ENCODE results near the gene PSTK. TPM values are rescaled to one million over a fixed set of nuclear protein-coding genes. Genes with fewer than 3 reads are reported as not detected.

PSTK gene
- 1 to 10 TPM; 2.5 to 3.0 (median 2.6) TPM for total RNA-seq

GRCh38 chr10:122980209-122981065 lies at the start of gene PSTK:
PSTK (plus strand) TSS chr10:122980401; CDS start chr10:122980480, 79 bp downstream.
- intact Hi-C loops (cut with DNase I), result no loop called here
- no peaks in the 10 kb centered on the region for H3K36me3 ChIP-seq
- no peaks in the 10 kb centered on the region for H3K9me3 ChIP-seq
- peak within 1 kb of the TSS; percentile 89 to 98 (median 96) for H3K27ac ChIP-seq
- DNase-seq, result peak; percentile 51
- peaks cover 7 to 22% (median 8%) of the 10 kb centered on the region in 3 donors for H3K4me1 ChIP-seq
- peak within 1 kb of the TSS; percentile 58 to 85 (median 80) for H3K4me3 ChIP-seq
- H3K27me3 ChIP-seq, result no peaks in the 10 kb centered on the region
- 4 to 6% methylated on average over 6 to 9 of the region's 73 CpGs for WGBS, 2 donors
- peak; percentile 93 to 99 (median 98) for TF ChIP-seq CTCF (IDR thresholded peaks at IDR 0.05)
- peak in 2 of 4 donors; percentile 48 to 53 for TF ChIP-seq POLR2A (IDR thresholded peaks at IDR 0.05)

- DNase-seq, result no peak
- H3K4me3 ChIP-seq, result no peak overlapping the region
- WGBS, 2 donors, result 73 to 92% methylated on average over 6 of the region's 6 CpGs
- H3K36me3 ChIP-seq, result peaks cover 0 to 17% (median 0%) of the 10 kb centered on the region in 3 donors
- TF ChIP-seq POLR2A (IDR thresholded peaks at IDR 0.05) (no peak), CTCF (IDR thresholded peaks at IDR 0.05) (no peak)
- H3K9me3 ChIP-seq, result no peaks in the 10 kb centered on the region
- no peaks in the 10 kb centered on the region for H3K4me1 ChIP-seq
- no peak overlapping the region for H3K27ac ChIP-seq
- intact Hi-C loops (cut with DNase I), result no loop called here
- no peaks in the 10 kb centered on the region for H3K27me3 ChIP-seq
Measured at GRCh38 chr10:122931088-122931906, 48.9 kb upstream of the PSTK start.

GRCh38 chr10:122939133-122939855 lies 40.9 kb upstream of the PSTK start:
- 96 to 100% methylated on average over 1 of the region's 1 CpG for WGBS, 2 donors
- Histone ChIP-seq H3K9me3 (no peaks in the 10 kb centered on the region), H3K27ac (no peak overlapping the region), H3K4me1 (no peaks in the 10 kb centered on the region), H3K4me3 (no peak overlapping the region), H3K36me3 (peaks cover 0 to 42% (median 0%) of the 10 kb centered on the region in 3 donors), H3K27me3 (no peaks in the 10 kb centered on the region)
- intact Hi-C loops (cut with DNase I), result no loop called here
- DNase-seq, result no peak
- TF ChIP-seq POLR2A (IDR thresholded peaks at IDR 0.05) (no peak), CTCF (IDR thresholded peaks at IDR 0.05) (no peak)

- no peak for DNase-seq
- TF ChIP-seq CTCF (IDR thresholded peaks at IDR 0.05) (no peak), POLR2A (IDR thresholded peaks at IDR 0.05) (no peak)
- H3K9me3 ChIP-seq, result no peaks in the 10 kb centered on the region
- H3K4me3 ChIP-seq, result no peak overlapping the region
- H3K4me1 ChIP-seq, result no peaks in the 10 kb centered on the region
- WGBS, 2 donors, result 70 to 71% methylated on average over 1 of the region's 1 CpG
- intact Hi-C loops (cut with DNase I), result no loop called here
- H3K27me3 ChIP-seq, result no peaks in the 10 kb centered on the region
- H3K27ac ChIP-seq, result no peak overlapping the region
- H3K36me3 ChIP-seq, result peaks cover 0 to 49% (median 0%) of the 10 kb centered on the region in 3 donors
Measured at GRCh38 chr10:122939856-122940543, 40.2 kb upstream of the PSTK start.
